Right lobe of liver (tissue), 6 donors: ENCODE results near the gene KCNQ4. TPM values are rescaled to one million over a fixed set of nuclear protein-coding genes. Genes with fewer than 3 reads are reported as not detected.

Source experiments
- ATAC-seq, 4 donors: fragments of 200-7000 bp; cut with Tn5 transposase; one replicate each; pipeline ENCODE4 v1.9.1; 2020; ENCODE audit warnings: mild to moderate bottlenecking in 4 of 4, moderate library complexity in 4 of 4
- DNase-seq, 3 donors: peaks; one replicate each; pipeline ENCODE4 v3.0.0-alpha.2; 2020
- H3K27ac ChIP-seq, 3 donors: fragments of 200-600 bp; one replicate each; pipeline ENCODE4 v1.8.0; 2022
- H3K27me3 ChIP-seq, 2 donors: fragments of 200-600 bp; one replicate each; pipeline ENCODE4 v1.8.0; 2022
- H3K36me3 ChIP-seq, 4 donors: fragments of 200-600 bp; sonication (generic) in 1 of 4; one replicate each; pipeline versions ENCODE4 v1.5.1 to v1.8.0; 2017 to 2022; ENCODE audit warnings: control low read depth in 1 of 4
- H3K4me1 ChIP-seq, 4 donors: fragments of 200-600 bp; sonication (generic) in 1 of 4; one replicate each; pipeline versions ENCODE4 v1.5.1 to v1.8.0; 2017 to 2022; ENCODE audit warnings: control low read depth in 1 of 4
- H3K4me3 ChIP-seq, 3 donors: fragments of 200-600 bp; one replicate each; pipeline ENCODE4 v1.8.0; 2022
- H3K9me3 ChIP-seq, 4 donors: fragments of 200-600 bp; sonication (generic) in 1 of 4; one replicate each; pipeline versions ENCODE4 v1.5.1 to v1.8.0; 2017 to 2022; ENCODE audit warnings: control low read depth in 1 of 4
- CTCF ChIP-seq, 4 donors: fragments of 200-600 bp in 3 of 4; fragments of 450-650 bp in 1 of 4; IDR thresholded peaks; one replicate each; pipeline versions ENCODE4 v1.5.1 to v1.8.0; 2016 to 2022; ENCODE audit warnings: antibody characterized with exemption in 4 of 4, mild to moderate bottlenecking in 2 of 4
- POLR2A ChIP-seq: fragments of 450-650 bp; IDR thresholded peaks from one replicate; pipeline ENCODE4 v1.6.1; 2017; ENCODE audit warnings: antibody characterized with exemption, mild to moderate bottlenecking
- WGBS: methylation state at CpG from one replicate; pipeline ENCODE4 v1.1.6; 2018; ENCODE audit warnings: low coverage, low lambda C conversion rate; ENCODE audit not compliant: insufficient coverage; ENCODE audit errors: missing lambda C conversion rate; 5-methylcytosine and 5-hydroxymethylcytosine counted together
- intact Hi-C, 2 donors: fragments of 100-400 bp; cut with DNase I; formaldehyde crosslinking; loops; one replicate each; pipeline versions ENCODE4 v1.11.2 to v1.14.1; 2022
- total RNA-seq, 6 experiments: library from RNA; depleted of rRNA in 2 of 6; stranded (reverse); fragments of >200 nt in 2 of 6; fragmentation: NEBNext Ultra II Directional in 3 of 6; extraction: Animal tissue kit (Norgen Biotek cat#: 25700) in 3 of 6; gene quantifications; one replicate each; pipeline versions ENCODE4 v1.1.0 to v1.2.4, GENCODE V29; 2016 to 2023
- donor health status: DM: no; HTN: yes; CAD: no.
- donor health status: DM: no; HTN: no; CAD: no.
- donor health status: DM: no; HTN: no; CAD: no.
- donor health status: DM: no; HTN: yes; CAD: no.
- donor health status: DM: no; HTN: yes; CAD: no.

Gene KCNQ4
- total RNA-seq, 6 experiments from 2014 or later, result 0.12 to 0.23 (median 0.15) TPM

- H3K27me3 ChIP-seq, result no peaks in the 10 kb centered on the region
- H3K4me1 ChIP-seq, result peaks cover 0 to 75% (median 22%) of the 10 kb centered on the region in 4 donors
- intact Hi-C loops, result no loop called here
- H3K4me3 ChIP-seq, result no peak overlapping the region
- peak overlapping the region; percentile 43 to 94 (median 49) for H3K27ac ChIP-seq
- H3K36me3 ChIP-seq, result peaks cover 0 to 12% (median 0%) of the 10 kb centered on the region in 4 donors
- peak in 1 of 4 donors; percentile 3 for ATAC-seq
- no peaks in the 10 kb centered on the region for H3K9me3 ChIP-seq
- no peak for DNase-seq
- 46% methylated on average over 3 of the region's 3 CpGs for WGBS
- TF ChIP-seq POLR2A (no peak), CTCF (IDR thresholded peaks at IDR 0.05) (no peak)
These were observed 44.1 kb upstream of the KCNQ4 start for GRCh38 chr1:40739455-40740008.

- TF ChIP-seq CTCF (IDR thresholded peaks at IDR 0.05), result no peak
- TF ChIP-seq POLR2A, result no peak
- Histone ChIP-seq H3K36me3 (peaks cover 0 to 12% (median 0%) of the 10 kb centered on the region in 4 donors), H3K4me3 (no peak overlapping the region), H3K4me1 (peaks cover 0 to 70% (median 22%) of the 10 kb centered on the region in 4 donors), H3K27me3 (no peaks in the 10 kb centered on the region), H3K9me3 (no peaks in the 10 kb centered on the region), H3K27ac (peak overlapping the region; percentile 43 to 94 (median 93))
- intact Hi-C loops, result no loop called here
- ATAC-seq (peak; percentile 82 to 89 (median 86)), DNase-seq (peak in 1 of 3 donors; percentile 69)
- WGBS, result 30% methylated on average over 6 of the region's 6 CpGs
These were observed 43.3 kb upstream of the KCNQ4 start for GRCh38 chr1:40740039-40740996.

GRCh38 chr1:40740997-40741736 is 42.4 kb upstream of the KCNQ4 start:
- no peaks in the 10 kb centered on the region for H3K27me3 ChIP-seq
- DNase-seq (no peak), ATAC-seq (no peak)
- intact Hi-C loops, result no loop called here
- no peak for TF ChIP-seq POLR2A
- no peak for TF ChIP-seq CTCF (IDR thresholded peaks at IDR 0.05)
- 88% methylated on average over 7 of the region's 7 CpGs for WGBS
- peaks cover 0 to 12% (median 0%) of the 10 kb centered on the region in 4 donors for H3K36me3 ChIP-seq
- no peak overlapping the region for H3K4me3 ChIP-seq
- peaks cover 0 to 66% (median 22%) of the 10 kb centered on the region in 4 donors for H3K4me1 ChIP-seq
- no peaks in the 10 kb centered on the region for H3K9me3 ChIP-seq
- H3K27ac ChIP-seq, result peak overlapping the region in 2 of 3 donors; percentile 93 to 94

GRCh38 chr1:40742363-40743061 is 41.1 kb upstream of the KCNQ4 start:
- Histone ChIP-seq H3K36me3 (peaks cover 0 to 14% (median 0%) of the 10 kb centered on the region in 4 donors), H3K4me1 (peaks cover 0 to 69% (median 22%) of the 10 kb centered on the region in 4 donors), H3K27me3 (no peaks in the 10 kb centered on the region), H3K4me3 (no peak overlapping the region), H3K27ac (peak overlapping the region in 2 of 3 donors; percentile 33 to 94), H3K9me3 (no peaks in the 10 kb centered on the region)
- TF ChIP-seq POLR2A (no peak), CTCF (IDR thresholded peaks at IDR 0.05) (no peak)
- DNase-seq (no peak), ATAC-seq (no peak)
- 64% methylated on average over 2 of the region's 3 CpGs for WGBS
- intact Hi-C loops, result no loop called here
